SHP77 (cell line): ENCODE results near the gene IL22RA2.

Experiments
- DNase-seq, 2 experiments: peaks; one replicate each; lab custom pipeline; 2025; lab: John Stamatoyannopoulos, UW

Gene IL22RA2

GRCh38 chr6:137197684-137198645 lies 24.5 kb upstream of the IL22RA2 start:
- DNase-seq = no peak

- DNase-seq = no peak
Measured at GRCh38 chr6:137193256-137194070, 20.0 kb upstream of the IL22RA2 start.

GRCh38 chr6:137192821-137193220 lies 19.4 kb upstream of the IL22RA2 start:
- DNase-seq = no peak

- no peak for DNase-seq
Measured at GRCh38 chr6:137191670-137192069, 18.2 kb upstream of the IL22RA2 start.

- no peak for DNase-seq
Measured at GRCh38 chr6:137191236-137191635, 17.8 kb upstream of the IL22RA2 start.

- no peak for DNase-seq
Measured at GRCh38 chr6:137190583-137191094, 17.2 kb upstream of the IL22RA2 start.

GRCh38 chr6:137188855-137189254 lies 15.4 kb upstream of the IL22RA2 start:
- no peak for DNase-seq

GRCh38 chr6:137185290-137185689 lies 11.8 kb upstream of the IL22RA2 start:
- DNase-seq = no peak

GRCh38 chr6:137182654-137183073 lies 9.2 kb upstream of the IL22RA2 start:
- DNase-seq = no peak

- DNase-seq = no peak
Measured at GRCh38 chr6:137181891-137182653, 8.6 kb upstream of the IL22RA2 start.

GRCh38 chr6:137177611-137178010 lies 4.2 kb upstream of the IL22RA2 start:
- no peak for DNase-seq

GRCh38 chr6:137176729-137177128 lies 3.3 kb upstream of the IL22RA2 start:
- no peak for DNase-seq

- no peak for DNase-seq
Measured at GRCh38 chr6:137175868-137176245, 2.4 kb upstream of the IL22RA2 start.

GRCh38 chr6:137175157-137175867 lies 1.9 kb upstream of the IL22RA2 start:
- DNase-seq = no peak

- DNase-seq = no peak
Measured at GRCh38 chr6:137172734-137173431, 561 bp downstream of the IL22RA2 start.

GRCh38 chr6:137171824-137172733 lies 1.4 kb downstream of the IL22RA2 start:
- DNase-seq = no peak

GRCh38 chr6:137171053-137171374 lies 2.4 kb downstream of the IL22RA2 start:
- no peak for DNase-seq

- no peak for DNase-seq
Measured at GRCh38 chr6:137170266-137171052, 3.0 kb downstream of the IL22RA2 start.
